Ovary (tissue), 9 donors: ENCODE results near the gene SGPL1. TPM values are rescaled to one million over a fixed set of nuclear protein-coding genes. Genes with fewer than 3 reads are reported as not detected.

Source experiments
- DNase-seq, 5 donors: peaks; one replicate each; pipeline ENCODE4 v3.0.0-alpha.2; 2019 to 2020
- H3K27ac ChIP-seq, 2 donors: fragments of 200-600 bp; one replicate each; pipeline versions ENCODE4 v1.5.1 to v1.8.0; 2019 to 2022
- H3K27me3 ChIP-seq: fragments of 200-600 bp; one replicate; pipeline ENCODE4 v1.8.0; 2022
- H3K36me3 ChIP-seq: fragments of 200-600 bp; sonication (generic); one replicate; pipeline ENCODE4 v1.5.1; 2019
- H3K4me1 ChIP-seq: one replicate; pipeline ENCODE4 v1.8.1; 2013; ENCODE audit warnings: mild to moderate bottlenecking, moderate library complexity; ENCODE audit not compliant: insufficient read depth
- H3K4me3 ChIP-seq: fragments of 200-600 bp; sonication (generic); one replicate; pipeline ENCODE4 v1.5.1; 2017
- H3K9me3 ChIP-seq, 2 donors: fragments of 200-600 bp in 1 of 2; sonication (generic) in 1 of 2; one replicate each; pipeline versions ENCODE4 v1.5.1 to v1.8.1; 2013 to 2019; ENCODE audit warnings: mild to moderate bottlenecking in 1 of 2, moderate library complexity in 1 of 2
- CTCF ChIP-seq, 3 donors: fragments of 450-650 bp in 2 of 3; fragments of 200-600 bp in 1 of 3; IDR thresholded peaks; one replicate each; pipeline versions ENCODE4 v1.5.1 to v1.8.0; 2016 to 2022; ENCODE audit warnings: antibody characterized with exemption in 3 of 3, mild to moderate bottlenecking in 1 of 3
- EP300 ChIP-seq: sonication (generic); formaldehyde crosslinking; IDR thresholded peaks from one replicate; pipeline ENCODE4 v1.6.1; 2017; ENCODE audit warnings: antibody characterized with exemption
- POLR2A ChIP-seq: fragments of 450-650 bp; IDR thresholded peaks from one replicate; pipeline ENCODE4 v1.6.1; 2017; ENCODE audit warnings: antibody characterized with exemption, mild to moderate bottlenecking, moderate library complexity
- WGBS, 3 donors: extraction: QIAGEN DNeasy Blood & Tissue Kit in 1 of 3; methylation state at CpG; one replicate each; pipeline versions ENCODE4 v1.1.5 to v1.1.7; 2013 to 2017; 5-methylcytosine and 5-hydroxymethylcytosine counted together
- intact Hi-C, 4 donors: fragments of 100-400 bp; cut with DNase I; formaldehyde crosslinking; loops; one replicate each; pipeline versions ENCODE4 v1.11.0 to v1.15.1; 2022 to 2023
- polyA plus RNA-seq, 2 donors: library from polyadenylated mRNA; stranded (reverse); fragments of 200-250 nt in 1 of 2; fragments of 350-450 nt in 1 of 2; fragmentation: Illumina TruSeq in 1 of 2; extraction: RNeasy Lipid Tissue Mini Kit (QIAGEN cat#74804) in 1 of 2; gene quantifications; one replicate each; pipeline ENCODE4 v1.2.3, GENCODE V29; 2013 to 2014
- total RNA-seq, 7 donors: library from RNA; depleted of rRNA in 2 of 7; stranded (reverse); fragments of >200 nt in 2 of 7; fragmentation: NEBNext Ultra II Directional in 3 of 7; extraction: Animal tissue kit (Norgen Biotek cat#: 25700) in 3 of 7; gene quantifications; one replicate each; pipeline versions ENCODE4 v1.1.0 to v1.2.4, GENCODE V29; 2016 to 2023
- donor health status: DM: no; HTN: no; CAD: no; lungs with moderate emphysema.
- donor health status: DM: no; HTN: no; CAD: no.
- donor health status: Bipolar disorder and iron deficiency.
- donor health status: DM: yes; HTN: yes; CAD: no.
- donor health status: DM: no; HTN: no; CAD: no.
- donor health status: DM: yes; HTN: yes; CAD: no.

SGPL1 gene
- total and polyA plus RNA-seq, 9 donors, result 8.0 to 52.6 (median 30.8) TPM

DNA sequence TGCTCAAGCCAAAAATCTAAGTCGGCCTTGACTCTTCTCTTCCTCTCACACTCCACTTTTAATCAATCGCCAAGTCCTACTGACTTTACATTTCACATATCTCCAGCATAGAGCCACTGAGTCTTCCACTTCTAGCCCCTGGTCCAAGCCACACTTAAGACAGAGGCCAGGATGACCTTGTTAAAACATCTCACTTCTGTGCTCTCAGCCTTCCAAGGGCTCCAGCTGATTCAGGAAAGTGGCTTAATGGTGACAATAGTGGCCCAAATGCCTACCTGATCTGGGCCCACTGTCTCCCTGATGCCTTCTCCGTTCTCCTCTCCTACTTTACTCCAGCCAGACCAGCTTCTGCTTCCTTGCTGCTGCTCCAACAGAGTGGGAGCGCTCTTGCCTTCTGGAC is 35.0 kb upstream of the SGPL1 start:
- WGBS, 3 donors, result 79 to 93% (median 86%) methylated on average over 4 of the region's 4 CpGs
- intact Hi-C loops, result no loop called here

GRCh38 chr10:70781461-70782051 is 34.2 kb upstream of the SGPL1 start:
- Histone ChIP-seq H3K4me3 (no peak overlapping the region), H3K9me3 (no peaks in the 10 kb centered on the region), H3K27me3 (no peaks in the 10 kb centered on the region), H3K27ac (no peak overlapping the region), H3K36me3 (no peaks in the 10 kb centered on the region), H3K4me1 (no peaks in the 10 kb centered on the region)
- TF ChIP-seq POLR2A (no peak), EP300 (no peak), CTCF (IDR thresholded peaks at IDR 0.05) (no peak)
- intact Hi-C loops, result no loop called here
- no peak for DNase-seq
- WGBS, 3 donors, result 94 to 96% (median 96%) methylated on average over 8 of the region's 8 CpGs

More for the DNA sequence above, 35.0 kb upstream of the SGPL1 start:
- Histone ChIP-seq H3K36me3 (no peaks in the 10 kb centered on the region), H3K27ac (no peak overlapping the region), H3K27me3 (no peaks in the 10 kb centered on the region), H3K4me3 (no peak overlapping the region), H3K4me1 (no peaks in the 10 kb centered on the region), H3K9me3 (no peaks in the 10 kb centered on the region)
- TF ChIP-seq POLR2A (no peak), CTCF (IDR thresholded peaks at IDR 0.05) (no peak), EP300 (no peak)
- DNase-seq, result no peak

GRCh38 chr10:70782086-70782745 is 33.5 kb upstream of the SGPL1 start:
- DNase-seq, result no peak
- Histone ChIP-seq H3K9me3 (no peaks in the 10 kb centered on the region), H3K27me3 (no peaks in the 10 kb centered on the region), H3K4me3 (no peak overlapping the region), H3K36me3 (no peaks in the 10 kb centered on the region), H3K4me1 (no peaks in the 10 kb centered on the region), H3K27ac (no peak overlapping the region)
- WGBS, 3 donors, result 53 to 74% (median 59%) methylated on average over 4 of the region's 4 CpGs
- intact Hi-C loops, result no loop called here
- no peak for TF ChIP-seq EP300
- no peak for TF ChIP-seq CTCF (IDR thresholded peaks at IDR 0.05)
- TF ChIP-seq POLR2A, result no peak

DNA sequence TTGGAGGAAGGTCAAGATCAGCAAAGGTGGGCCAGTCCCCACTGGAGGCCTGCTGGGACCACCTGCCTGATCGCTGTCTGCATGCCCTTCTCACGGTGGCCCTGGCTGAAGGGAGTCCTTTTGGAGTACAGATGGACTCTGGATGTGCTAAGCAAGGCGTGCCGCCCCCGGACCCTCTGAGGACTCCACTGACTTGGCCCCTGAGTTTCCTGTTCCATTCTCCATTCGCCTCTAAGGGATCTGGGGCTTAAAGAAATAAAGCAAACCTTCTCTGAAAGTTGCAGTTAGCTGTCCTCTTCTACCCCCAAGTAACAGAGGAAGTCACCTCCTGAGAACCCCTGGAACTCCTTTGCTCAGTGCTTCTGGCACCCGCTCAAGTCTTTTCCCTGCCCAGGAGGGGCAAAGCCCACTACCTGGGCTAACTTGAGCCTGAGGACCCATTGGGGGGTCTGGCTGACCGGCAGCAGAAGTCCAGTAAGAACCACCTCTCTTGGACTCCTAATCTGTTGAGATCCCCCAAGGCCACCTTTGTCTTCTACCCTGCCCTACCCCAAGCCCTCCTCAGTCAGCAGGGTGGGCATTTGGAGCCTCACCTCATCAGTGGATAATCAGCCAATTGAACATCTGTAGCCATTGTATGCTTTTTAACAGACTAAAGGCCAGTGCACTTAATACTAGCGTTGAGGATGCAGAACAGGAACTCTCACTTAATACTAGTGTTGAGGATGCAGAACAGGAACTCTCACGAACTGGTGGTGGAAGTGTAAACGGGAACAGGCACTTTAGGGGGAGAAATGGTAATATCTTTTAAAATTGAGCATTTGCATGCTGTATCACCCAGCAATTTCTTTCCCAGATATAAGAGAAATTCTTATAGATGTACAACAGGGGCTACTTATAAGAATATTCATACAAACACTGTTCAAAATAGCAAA is 32.7 kb upstream of the SGPL1 start:
- no peak for DNase-seq
- intact Hi-C loops, result no loop called here
- no peaks in the 10 kb centered on the region for H3K27me3 ChIP-seq
- 75 to 78% (median 75%) methylated on average over 11 of the region's 11 CpGs for WGBS, 3 donors
- H3K4me3 ChIP-seq, result no peak overlapping the region
- H3K4me1 ChIP-seq, result no peaks in the 10 kb centered on the region
- H3K9me3 ChIP-seq, result no peaks in the 10 kb centered on the region
- H3K36me3 ChIP-seq, result no peaks in the 10 kb centered on the region
- TF ChIP-seq CTCF (IDR thresholded peaks at IDR 0.05) (no peak), EP300 (no peak), POLR2A (no peak)
- no peak overlapping the region for H3K27ac ChIP-seq
